GM12891 (cell line): Measurements from ENCODE around the gene TOP2B.

Experiments used
- POLR2A ChIP-seq: IDR thresholded peaks from 2 replicates; pipeline ENCODE4 v1.6.1; 2011; ENCODE audit warnings: low read depth, low read length, control low read depth
- POLR2AphosphoS5 ChIP-seq: IDR thresholded peaks from 2 replicates; pipeline ENCODE4 v1.6.1; 2011; ENCODE audit warnings: low read depth, low read length, control low read depth
- SPI1 ChIP-seq: IDR thresholded peaks from 2 replicates; pipeline ENCODE4 v1.6.1; 2011; ENCODE audit warnings: low read depth, low read length, control low read depth

GRCh38 chr3:25547943-25548674 is 116.6 kb downstream of the TOP2B start:
- TF ChIP-seq POLR2AphosphoS5 = no peak
- TF ChIP-seq POLR2A = no peak
- TF ChIP-seq SPI1 = no peak
